GM19328 (cell line): Measurements from ENCODE around the gene MBOAT2.
"Not testable (repeated sequence)": the region's sequence is repeated elsewhere in the genome, so short reads cannot be mapped to it uniquely, and the experiment has no call there.

Source experiments
- ATAC-seq: cut with Tn5 transposase; IDR thresholded peaks from one replicate; pipeline ENCODE4 v1.9.1; 2021; ENCODE audit warnings: mild to moderate bottlenecking, moderate library complexity; ENCODE audit not compliant: unreplicated experiment

MBOAT2 gene

GRCh38 chr2:8965216-8965969 lies 38.1 kb downstream of the MBOAT2 start:
- no peak for ATAC-seq

GRCh38 chr2:8962890-8963289 lies 40.6 kb downstream of the MBOAT2 start:
- no peak for ATAC-seq

- ATAC-seq, result no peak
These were observed 45.9 kb downstream of the MBOAT2 start for GRCh38 chr2:8957628-8958027.

GRCh38 chr2:8956774-8957173 lies 46.7 kb downstream of the MBOAT2 start:
- ATAC-seq, result no peak

GRCh38 chr2:8954990-8955389 lies 48.5 kb downstream of the MBOAT2 start:
- ATAC-seq, result no peak

- no peak for ATAC-seq
These were observed 50.0 kb downstream of the MBOAT2 start for GRCh38 chr2:8953525-8953924.

GRCh38 chr2:8939486-8940114 lies 63.9 kb downstream of the MBOAT2 start:
- ATAC-seq, result no peak

GRCh38 chr2:8938384-8938783 lies 65.1 kb downstream of the MBOAT2 start:
- no peak for ATAC-seq

GRCh38 chr2:8935982-8936381 lies 67.5 kb downstream of the MBOAT2 start:
- ATAC-seq, result no peak

- ATAC-seq, result no peak
These were observed 69.1 kb downstream of the MBOAT2 start for GRCh38 chr2:8934338-8934737.

- no peak for ATAC-seq
These were observed 70.8 kb downstream of the MBOAT2 start for GRCh38 chr2:8932702-8933101.

GRCh38 chr2:8930185-8930584 lies 73.3 kb downstream of the MBOAT2 start:
- ATAC-seq, result not testable (repeated sequence)

GRCh38 chr2:8929128-8929527 lies 74.4 kb downstream of the MBOAT2 start:
- ATAC-seq, result no peak

GRCh38 chr2:8927510-8928455 lies 75.7 kb downstream of the MBOAT2 start:
- ATAC-seq, result no peak

- no peak for ATAC-seq
These were observed 77.1 kb downstream of the MBOAT2 start for GRCh38 chr2:8926356-8926755.

- ATAC-seq, result no peak
These were observed 78.1 kb downstream of the MBOAT2 start for GRCh38 chr2:8925411-8925810.

GRCh38 chr2:8923183-8923582 lies 80.3 kb downstream of the MBOAT2 start:
- no peak for ATAC-seq

GRCh38 chr2:8922431-8922830 lies 81.1 kb downstream of the MBOAT2 start:
- ATAC-seq, result no peak

GRCh38 chr2:8918412-8918811 lies 85.1 kb downstream of the MBOAT2 start:
- ATAC-seq, result no peak

GRCh38 chr2:8915941-8916340 lies 87.5 kb downstream of the MBOAT2 start:
- no peak for ATAC-seq

- ATAC-seq, result not testable (repeated sequence)
These were observed 89.7 kb downstream of the MBOAT2 start for GRCh38 chr2:8913767-8914166.
